Gastroesophageal sphincter (tissue), 4 donors: ENCODE measurements around the gene ARRB1. TPM values are rescaled to one million over a fixed set of nuclear protein-coding genes. Genes with fewer than 3 reads are reported as not detected.
A peak's percentile ranks its signal among the peaks of the same experiment; 100 is the strongest.

Experiments
- ATAC-seq: fragments of 150-250 bp; one replicate; pipeline ENCODE4 v1.9.1; 2016; ENCODE audit warnings: mild to moderate bottlenecking, moderate library complexity
- H3K27ac ChIP-seq, 4 donors: fragments of 200-600 bp; sonication (generic) in 3 of 4; 1 replicate in 3 of 4; 2 replicates in 1 of 4; pipeline ENCODE4 v1.5.1; 2016 to 2019
- H3K27me3 ChIP-seq: fragments of 200-600 bp; sonication (generic); one replicate; pipeline ENCODE4 v1.5.1; 2019
- H3K36me3 ChIP-seq, 2 donors: fragments of 200-600 bp; sonication (generic); one replicate each; pipeline ENCODE4 v1.5.1; 2019; ENCODE audit warnings: control low read depth in 1 of 2
- H3K4me1 ChIP-seq, 3 donors: fragments of 200-600 bp; sonication (generic); 1 replicate in 2 of 3; 2 replicates in 1 of 3; pipeline ENCODE4 v1.5.1; 2016 to 2019; ENCODE audit warnings: control low read depth in 2 of 3
- H3K4me3 ChIP-seq, 2 donors: fragments of 200-600 bp; sonication (generic); one replicate each; pipeline ENCODE4 v1.5.1; 2019; ENCODE audit warnings: mild to moderate bottlenecking in 1 of 2, moderate library complexity in 1 of 2
- H3K9me3 ChIP-seq, 3 donors: fragments of 200-600 bp; sonication (generic); one replicate each; pipeline ENCODE4 v1.5.1; 2017 to 2019; ENCODE audit warnings: control low read depth in 2 of 3
- EP300 ChIP-seq: sonication (generic); formaldehyde crosslinking; IDR thresholded peaks from one replicate; pipeline ENCODE4 v1.6.1; 2017; ENCODE audit warnings: antibody characterized with exemption, mild to moderate bottlenecking
- POLR2A ChIP-seq, 2 donors: fragments of 450-650 bp; IDR thresholded peaks; one replicate each; pipeline ENCODE4 v1.6.1; 2017; ENCODE audit warnings: antibody characterized with exemption in 2 of 2, mild to moderate bottlenecking in 2 of 2, moderate library complexity in 1 of 2
- POLR2AphosphoS5 ChIP-seq: sonication (generic); formaldehyde crosslinking; IDR thresholded peaks from one replicate; pipeline ENCODE4 v1.6.1; 2017; ENCODE audit warnings: antibody characterized with exemption
- WGBS, 2 donors: methylation state at CpG; one replicate each; pipeline ENCODE4 v1.1.5; 2018; ENCODE audit warnings: low coverage in 1 of 2; 5-methylcytosine and 5-hydroxymethylcytosine counted together
- total RNA-seq, 4 donors: library from RNA; depleted of rRNA; stranded (reverse); fragments of >200 nt; gene quantifications; one replicate each; pipeline ENCODE4 v1.1.0, GENCODE V29; 2016
- TF ChIP-seq, protein P1 (sequence below), 4 experiments: fragments of 200-600 bp in 2 of 4; fragments of 450-650 bp in 2 of 4; sonication (generic) in 1 of 4; IDR thresholded peaks; one replicate each; pipeline ENCODE4 v1.5.1; 2017 to 2019; ENCODE audit warnings: antibody characterized with exemption in 4 of 4, mild to moderate bottlenecking in 2 of 4, moderate library complexity in 2 of 4

ARRB1 gene
- total RNA-seq, 4 donors from 2014 or later = 72.3 to 120 (median 93.0) TPM

DNA sequence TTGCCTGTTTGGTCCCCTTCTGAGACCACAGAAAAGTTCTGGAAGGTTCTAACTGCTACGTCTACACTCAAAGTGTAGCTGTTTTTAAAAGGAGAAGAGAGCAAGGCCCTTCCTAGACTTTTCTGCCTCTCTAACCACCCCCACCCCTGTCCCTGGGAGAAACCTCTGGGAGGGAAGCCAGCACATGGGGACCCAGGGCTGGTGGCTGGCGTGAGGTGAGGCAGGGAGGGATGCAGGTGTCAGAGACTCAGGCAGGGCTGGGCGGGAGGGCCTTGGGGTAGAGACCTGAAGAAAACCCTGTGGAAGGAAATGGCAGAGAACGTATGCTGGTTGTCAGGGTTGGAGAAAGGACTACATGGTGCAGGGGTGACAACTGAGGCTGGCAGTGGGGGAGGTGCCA, 26.7 kb downstream of the ARRB1 start:
- H3K4me1 ChIP-seq = peaks cover 2 to 99% (median 48%) of the 10 kb centered on the region in 3 donors
- no peaks in the 10 kb centered on the region for H3K27me3 ChIP-seq
- no peaks in the 10 kb centered on the region for H3K9me3 ChIP-seq
- H3K27ac ChIP-seq = peak overlapping the region in 3 of 4 donors; percentile 90 to 98 (median 96)
- no peak for ATAC-seq
- TF ChIP-seq EP300 = no peak
- TF ChIP-seq POLR2AphosphoS5 = no peak
- H3K36me3 ChIP-seq = peaks cover 0 to 23% of the 10 kb centered on the region in 2 donors
- H3K4me3 ChIP-seq = no peak overlapping the region
- 43% methylated on average over 2 of the region's 4 CpGs; no CpG with 5 or more reads in 1 of the 2 donors for WGBS, 2 donors

DNA sequence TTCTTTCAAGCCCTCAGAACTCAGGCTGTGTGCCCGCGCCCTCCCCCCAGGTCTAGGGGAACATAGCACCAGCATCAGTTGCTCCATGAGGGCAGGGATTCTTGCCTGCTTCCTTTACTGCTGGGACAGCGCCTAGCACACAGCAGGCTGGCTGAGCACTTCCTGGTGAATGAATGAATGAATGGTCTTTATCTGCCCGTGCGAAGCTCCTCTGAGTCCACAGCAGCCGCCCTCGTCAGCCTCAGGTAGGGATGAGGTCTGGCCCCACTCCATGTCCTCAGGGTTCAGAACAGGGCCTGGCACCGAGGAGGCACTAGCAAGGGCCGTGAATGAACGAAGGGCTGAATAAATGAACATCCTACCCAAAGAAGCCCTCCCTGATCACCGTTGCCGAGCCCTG, 27.3 kb downstream of the ARRB1 start:
- TF ChIP-seq POLR2AphosphoS5 (no peak), POLR2A (IDR thresholded peaks at IDR 0.05) (no peak), EP300 (no peak)
- TF ChIP-seq, protein P1, sequence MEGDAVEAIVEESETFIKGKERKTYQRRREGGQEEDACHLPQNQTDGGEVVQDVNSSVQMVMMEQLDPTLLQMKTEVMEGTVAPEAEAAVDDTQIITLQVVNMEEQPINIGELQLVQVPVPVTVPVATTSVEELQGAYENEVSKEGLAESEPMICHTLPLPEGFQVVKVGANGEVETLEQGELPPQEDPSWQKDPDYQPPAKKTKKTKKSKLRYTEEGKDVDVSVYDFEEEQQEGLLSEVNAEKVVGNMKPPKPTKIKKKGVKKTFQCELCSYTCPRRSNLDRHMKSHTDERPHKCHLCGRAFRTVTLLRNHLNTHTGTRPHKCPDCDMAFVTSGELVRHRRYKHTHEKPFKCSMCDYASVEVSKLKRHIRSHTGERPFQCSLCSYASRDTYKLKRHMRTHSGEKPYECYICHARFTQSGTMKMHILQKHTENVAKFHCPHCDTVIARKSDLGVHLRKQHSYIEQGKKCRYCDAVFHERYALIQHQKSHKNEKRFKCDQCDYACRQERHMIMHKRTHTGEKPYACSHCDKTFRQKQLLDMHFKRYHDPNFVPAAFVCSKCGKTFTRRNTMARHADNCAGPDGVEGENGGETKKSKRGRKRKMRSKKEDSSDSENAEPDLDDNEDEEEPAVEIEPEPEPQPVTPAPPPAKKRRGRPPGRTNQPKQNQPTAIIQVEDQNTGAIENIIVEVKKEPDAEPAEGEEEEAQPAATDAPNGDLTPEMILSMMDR (IDR thresholded peaks at IDR 0.05) = no peak
- Histone ChIP-seq H3K27me3 (no peaks in the 10 kb centered on the region), H3K36me3 (peaks cover 0 to 23% of the 10 kb centered on the region in 2 donors), H3K9me3 (no peaks in the 10 kb centered on the region), H3K4me3 (no peak overlapping the region), H3K27ac (peak overlapping the region in 3 of 4 donors; percentile 90 to 98 (median 96)), H3K4me1 (peaks cover 2 to 99% (median 48%) of the 10 kb centered on the region in 3 donors)
- no peak for ATAC-seq
- 90 to 100% methylated on average over 3 to 4 of the region's 12 CpGs for WGBS, 2 donors

DNA sequence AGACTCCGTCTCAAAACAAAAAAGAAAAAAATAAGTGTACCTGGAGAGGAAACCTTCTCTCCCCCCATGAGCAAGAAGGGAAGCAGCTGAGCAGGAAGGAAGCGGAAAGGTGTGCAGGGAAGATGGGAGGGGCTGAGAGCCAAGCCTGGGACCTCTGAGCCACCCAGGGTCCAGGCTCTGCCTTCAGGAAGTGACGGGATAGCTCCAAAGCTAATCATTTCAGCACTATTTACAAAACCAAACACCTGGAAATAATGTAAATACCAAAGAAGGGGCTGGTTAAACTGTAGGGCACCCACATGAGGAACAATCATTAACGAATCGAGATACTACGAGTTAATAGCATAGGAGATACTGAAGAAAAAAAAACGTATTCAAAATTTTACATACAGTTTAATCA, 27.9 kb downstream of the ARRB1 start:
- Histone ChIP-seq H3K27me3 (no peaks in the 10 kb centered on the region), H3K36me3 (peaks cover 0 to 23% of the 10 kb centered on the region in 2 donors), H3K27ac (peak overlapping the region in 2 of 4 donors; percentile 18 to 96), H3K4me3 (no peak overlapping the region), H3K4me1 (peaks cover 2 to 99% (median 50%) of the 10 kb centered on the region in 3 donors), H3K9me3 (no peaks in the 10 kb centered on the region)
- 58 to 69% methylated on average over 6 of the region's 7 CpGs for WGBS, 2 donors
- no peak for TF ChIP-seq EP300
- TF ChIP-seq POLR2A (IDR thresholded peaks at IDR 0.05) = no peak
- TF ChIP-seq, protein P1 (IDR thresholded peaks at IDR 0.05) = no peak
- no peak for TF ChIP-seq POLR2AphosphoS5
- no peak for ATAC-seq

DNA sequence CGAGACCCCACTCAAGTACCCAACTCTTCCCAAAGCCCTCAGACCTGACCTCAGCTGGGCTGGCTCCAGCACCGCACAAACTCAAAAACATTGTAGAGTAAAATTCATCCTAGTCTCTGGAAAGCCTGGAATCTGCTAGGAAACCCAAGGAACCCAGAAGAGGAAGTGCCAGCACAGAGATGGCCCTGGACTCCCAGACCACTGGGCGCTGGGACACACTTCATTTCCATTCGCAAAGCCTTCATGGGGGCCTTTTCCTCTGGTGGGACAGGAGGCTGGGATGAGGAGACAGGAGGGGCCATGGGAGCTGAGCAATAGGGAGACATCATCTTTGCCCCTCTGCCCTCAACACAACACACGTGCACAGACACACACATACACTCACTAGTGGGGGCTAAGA, 30.8 kb downstream of the ARRB1 start:
- ATAC-seq = no peak
- TF ChIP-seq POLR2A (IDR thresholded peaks at IDR 0.05) (no peak), EP300 (no peak), POLR2AphosphoS5 (no peak)
- TF ChIP-seq, protein P1 (IDR thresholded peaks at IDR 0.05) = no peak
- Histone ChIP-seq H3K4me1 (peaks cover 0 to 99% (median 47%) of the 10 kb centered on the region in 3 donors), H3K9me3 (no peaks in the 10 kb centered on the region), H3K27me3 (no peaks in the 10 kb centered on the region), H3K4me3 (no peak overlapping the region), H3K36me3 (peaks cover 0 to 23% of the 10 kb centered on the region in 2 donors), H3K27ac (peak overlapping the region in 3 of 4 donors; percentile 78 to 86 (median 80))
- WGBS, 2 donors = 86 to 100% methylated on average over 1 of the region's 5 CpGs

DNA sequence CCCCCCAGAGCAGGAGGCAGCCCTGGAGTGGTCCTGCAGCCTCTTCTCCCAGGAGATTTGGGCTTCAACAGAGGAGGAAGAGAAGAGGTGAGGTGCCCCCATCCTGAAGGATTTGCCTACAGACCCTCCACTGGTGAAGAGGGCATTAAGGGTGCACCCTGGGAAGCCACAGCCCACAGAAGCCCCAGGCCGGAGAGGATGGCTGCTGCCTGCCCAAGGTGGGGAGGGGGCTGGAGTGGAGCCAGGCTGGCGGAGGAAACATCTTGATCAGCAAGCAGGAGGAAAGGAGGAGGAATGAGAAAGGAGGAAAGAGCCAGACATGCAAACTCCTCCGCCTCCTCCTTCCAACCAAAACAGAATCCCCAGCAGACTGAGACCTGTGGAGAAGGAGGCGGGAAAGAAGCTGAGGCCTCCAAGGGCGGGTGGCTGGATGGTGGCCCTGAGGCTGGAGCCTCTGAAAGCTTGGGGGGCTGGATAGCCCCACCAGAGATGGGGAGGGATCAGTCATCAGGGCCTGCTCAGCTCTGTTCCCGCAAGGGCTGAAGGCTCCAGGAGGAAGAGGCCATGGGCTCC, 31.3 kb downstream of the ARRB1 start:
- no peak overlapping the region for H3K4me3 ChIP-seq
- H3K36me3 ChIP-seq = peaks cover 0 to 23% of the 10 kb centered on the region in 2 donors
- TF ChIP-seq, protein P1 (IDR thresholded peaks at IDR 0.05) = no peak
- TF ChIP-seq POLR2AphosphoS5 = no peak
- TF ChIP-seq POLR2A (IDR thresholded peaks at IDR 0.05) = no peak
- TF ChIP-seq EP300 = no peak
- ATAC-seq = no peak
- H3K27me3 ChIP-seq = no peaks in the 10 kb centered on the region
- peaks cover 0 to 98% (median 45%) of the 10 kb centered on the region in 3 donors for H3K4me1 ChIP-seq
- H3K9me3 ChIP-seq = no peaks in the 10 kb centered on the region
- H3K27ac ChIP-seq = peak overlapping the region in 3 of 4 donors; percentile 78 to 86 (median 80)
- 11 to 66% methylated on average over 3 of the region's 6 CpGs for WGBS, 2 donors
